SK-N-DZ (cell line): ENCODE data around the gene CHKA.
"Not testable (repeated sequence)": the region's sequence is repeated elsewhere in the genome, so short reads cannot be mapped to it uniquely, and the experiment has no call there.

Experiments used
- DNase-seq: peaks from one replicate; pipeline ENCODE4 v3.0.0-alpha.2; 2015; ENCODE audit warnings: low spot score

The CHKA gene

DNA sequence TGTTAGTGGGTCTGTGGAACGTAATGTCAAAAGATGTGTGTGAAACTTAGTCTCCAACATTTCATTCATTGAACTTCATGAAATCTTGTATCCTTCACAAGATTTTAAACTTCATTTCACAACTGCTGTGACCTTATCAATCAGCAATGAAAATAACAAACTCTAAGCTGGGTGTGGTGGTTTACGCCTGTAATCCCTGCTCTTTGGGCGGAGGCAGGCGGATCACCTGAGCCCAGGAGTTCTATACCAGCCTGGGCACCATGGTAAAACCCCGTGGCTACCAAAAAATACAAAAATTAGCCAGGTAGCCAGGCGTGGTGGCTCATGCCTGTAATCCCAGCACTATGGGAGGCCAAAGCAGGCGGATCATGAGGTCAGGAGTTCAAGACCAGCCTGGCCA is 5.1 kb downstream of the CHKA start:
- no peak for DNase-seq

DNA sequence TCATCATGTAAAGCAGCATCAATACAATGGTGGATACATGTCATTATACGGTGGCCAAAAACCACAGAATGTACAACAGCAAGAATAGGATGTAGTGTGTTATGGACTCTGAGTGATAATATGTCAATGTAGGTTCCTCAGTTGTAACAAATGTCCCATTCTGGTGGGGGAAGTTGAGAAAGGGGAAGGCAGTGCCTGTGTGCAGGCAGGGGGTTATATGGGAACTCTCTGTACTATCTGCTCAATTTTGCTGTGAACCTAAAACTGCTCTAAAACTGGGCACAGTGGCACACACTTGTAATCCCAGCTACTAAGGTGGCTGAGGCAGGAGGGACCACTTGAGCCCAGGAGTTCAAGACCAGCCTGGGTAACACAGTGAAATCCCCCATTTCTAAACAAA is 5.9 kb downstream of the CHKA start:
- DNase-seq = no peak

- no peak for DNase-seq
These were observed 7.2 kb downstream of the CHKA start for GRCh38 chr11:68113986-68114385.

GRCh38 chr11:68107689-68108088 is 13.5 kb downstream of the CHKA start:
- no peak for DNase-seq

GRCh38 chr11:68106165-68106940 is 14.8 kb downstream of the CHKA start:
- no peak for DNase-seq

- DNase-seq = no peak
These were observed 21.4 kb downstream of the CHKA start for GRCh38 chr11:68099474-68100405.

DNA sequence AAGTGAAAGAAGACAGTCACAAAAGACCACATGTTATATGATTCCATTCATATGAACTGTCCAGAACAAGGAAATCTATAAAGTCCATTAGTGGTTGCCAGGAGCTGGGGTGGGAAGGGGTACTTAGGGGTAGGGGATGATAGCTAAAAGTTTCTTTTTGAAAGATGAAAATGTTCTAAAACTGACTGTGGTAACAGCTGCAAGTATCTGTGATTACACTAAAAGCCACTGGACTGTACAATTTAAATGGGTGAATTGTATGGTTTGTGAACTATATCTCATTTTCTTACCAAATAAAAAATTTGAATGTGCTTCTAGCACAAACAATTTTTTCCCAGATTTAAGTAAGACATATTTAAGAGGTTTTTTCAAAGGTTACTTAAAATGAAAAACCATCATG is 22.1 kb downstream of the CHKA start:
- DNase-seq = no peak

- no peak for DNase-seq
These were observed 24.2 kb downstream of the CHKA start for GRCh38 chr11:68096962-68097361.

DNA sequence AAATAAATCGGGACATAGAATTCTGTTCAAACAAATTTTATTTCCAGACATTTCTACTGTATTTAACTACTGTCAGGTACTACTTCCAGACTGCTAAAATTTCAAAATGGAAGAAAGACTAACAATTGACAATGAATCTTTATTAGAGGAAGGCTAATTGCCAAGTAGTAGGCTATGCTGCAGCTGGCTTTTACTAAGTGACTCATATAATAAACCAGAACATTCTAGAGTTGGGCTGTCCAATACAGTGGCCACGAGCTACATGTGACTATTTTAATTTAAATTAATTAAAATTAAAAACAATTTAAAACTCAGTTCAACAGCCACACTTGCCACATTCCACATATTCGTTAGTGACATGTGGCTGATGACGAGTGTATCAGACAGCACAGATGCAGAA is 27.6 kb downstream of the CHKA start:
- no peak for DNase-seq

DNA sequence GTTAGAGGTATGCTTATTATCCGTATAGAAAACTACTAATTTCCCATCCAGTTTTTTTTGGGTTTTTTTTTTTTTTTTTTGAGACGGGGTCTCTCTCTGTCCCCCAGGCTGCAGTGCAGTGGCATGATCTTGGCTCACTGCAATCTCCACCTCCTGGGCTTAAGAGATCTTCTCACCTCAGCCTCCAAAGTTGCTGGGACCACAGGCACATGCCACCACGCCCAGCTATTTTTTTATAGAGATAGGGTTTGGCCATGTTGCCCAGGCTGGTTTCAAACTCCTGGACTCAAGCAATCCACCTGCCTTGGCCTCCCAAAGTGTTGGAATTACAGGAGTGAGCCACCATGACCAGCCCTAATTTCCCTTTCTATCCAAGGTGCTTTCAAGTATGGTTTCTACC is 28.2 kb downstream of the CHKA start:
- DNase-seq = not testable (repeated sequence)

GRCh38 chr11:68092411-68092810 is 28.8 kb downstream of the CHKA start:
- DNase-seq = no peak

DNA sequence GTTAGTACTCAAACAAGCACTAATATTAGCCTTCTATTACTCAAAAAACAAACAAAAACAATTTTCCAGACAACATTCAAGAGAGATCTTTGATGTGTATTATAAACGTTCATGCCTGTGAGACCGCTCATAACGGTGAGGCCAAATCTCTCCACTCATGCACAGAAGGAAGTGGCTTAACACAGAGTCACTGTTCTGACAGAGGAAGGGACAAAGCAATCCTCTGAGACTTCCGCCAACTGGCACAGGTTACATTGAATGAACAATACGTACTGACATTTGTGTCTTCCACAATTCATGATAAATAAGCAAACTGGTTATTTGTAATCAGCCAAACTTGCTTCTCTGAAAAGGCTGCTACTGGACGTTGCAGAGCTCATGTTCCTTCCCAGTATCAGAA is 30.5 kb downstream of the CHKA start:
- no peak for DNase-seq

DNA sequence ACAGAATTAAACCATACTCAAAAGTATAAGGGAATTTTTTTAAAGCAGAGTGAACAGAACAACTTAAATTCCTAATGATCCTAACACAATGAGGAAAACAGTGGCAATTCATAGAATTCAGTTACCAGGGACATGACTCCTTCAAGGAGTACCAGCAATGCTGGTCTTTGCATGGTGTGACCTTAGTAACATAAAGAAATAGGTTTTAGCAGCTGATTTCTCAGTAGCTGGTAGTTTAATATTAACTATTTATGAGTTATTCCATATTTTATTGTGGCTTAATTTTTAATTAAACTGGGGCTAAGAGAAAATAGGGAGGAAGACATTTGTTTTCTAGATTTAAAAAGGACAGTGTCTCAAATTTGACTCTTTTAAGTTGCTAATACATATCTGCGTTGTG is 30.9 kb downstream of the CHKA start:
- DNase-seq = no peak

DNA sequence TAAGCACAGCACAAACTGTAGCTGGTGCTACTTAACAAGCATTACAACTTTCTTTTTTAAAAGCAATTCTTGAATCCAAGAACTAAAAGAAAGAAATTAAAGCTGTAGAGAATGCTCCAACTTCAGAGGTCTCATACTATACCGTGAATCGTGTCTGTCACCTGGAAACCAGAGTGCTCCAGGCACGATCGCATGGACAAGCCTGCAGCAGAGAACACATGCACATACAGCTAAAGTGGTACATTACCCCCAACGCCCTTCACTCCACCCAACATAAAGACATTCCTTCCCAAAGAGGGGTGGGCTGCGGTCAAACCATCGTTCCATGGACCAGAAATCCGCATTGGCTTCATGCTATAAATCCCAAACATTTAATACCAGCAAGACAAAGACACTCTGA is 31.5 kb downstream of the CHKA start:
- DNase-seq = no peak

- no peak for DNase-seq
These were observed 37.7 kb downstream of the CHKA start for GRCh38 chr11:68083517-68083916.

DNA sequence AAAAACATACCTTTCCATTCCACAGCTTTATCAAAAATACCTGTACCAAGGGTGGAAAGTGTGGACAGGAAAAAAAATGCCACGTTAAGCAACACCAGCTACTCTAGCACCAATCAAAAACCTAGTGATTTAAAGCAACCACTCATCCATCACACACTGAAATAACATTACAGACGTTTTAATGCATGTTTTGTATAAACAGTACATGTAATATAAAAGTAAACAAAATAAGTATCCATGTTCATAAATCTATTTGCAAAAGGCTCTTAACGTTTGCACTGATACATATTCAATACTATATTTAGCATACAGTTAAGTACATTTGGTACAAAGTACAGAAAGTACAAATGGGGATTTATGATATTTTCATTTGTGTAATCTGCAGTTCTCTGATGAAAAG is 38.7 kb downstream of the CHKA start:
- DNase-seq = no peak

DNA sequence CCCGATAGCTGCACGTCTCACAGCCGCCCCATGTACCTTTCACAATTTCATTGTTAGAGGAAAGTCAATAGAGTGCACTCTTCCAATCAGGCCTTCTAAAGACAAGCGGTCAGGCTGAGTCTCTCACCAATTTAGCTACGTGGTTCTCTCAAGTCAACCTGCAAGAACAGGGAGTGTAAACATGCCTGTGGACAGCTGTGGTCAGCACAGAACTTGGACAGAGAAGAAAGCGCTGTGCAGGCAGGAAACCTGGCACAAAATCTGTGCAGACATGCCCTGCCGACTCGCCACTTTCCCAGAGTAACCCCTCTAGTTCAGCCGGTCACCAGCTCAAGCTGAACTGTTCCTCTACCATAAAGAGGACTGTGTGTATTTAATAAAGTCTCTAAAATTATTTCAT is 39.5 kb downstream of the CHKA start:
- DNase-seq = no peak

GRCh38 chr11:68080860-68081259 is 40.3 kb downstream of the CHKA start:
- DNase-seq = no peak

- no peak for DNase-seq
These were observed 43.3 kb downstream of the CHKA start for GRCh38 chr11:68077617-68078582.

DNA sequence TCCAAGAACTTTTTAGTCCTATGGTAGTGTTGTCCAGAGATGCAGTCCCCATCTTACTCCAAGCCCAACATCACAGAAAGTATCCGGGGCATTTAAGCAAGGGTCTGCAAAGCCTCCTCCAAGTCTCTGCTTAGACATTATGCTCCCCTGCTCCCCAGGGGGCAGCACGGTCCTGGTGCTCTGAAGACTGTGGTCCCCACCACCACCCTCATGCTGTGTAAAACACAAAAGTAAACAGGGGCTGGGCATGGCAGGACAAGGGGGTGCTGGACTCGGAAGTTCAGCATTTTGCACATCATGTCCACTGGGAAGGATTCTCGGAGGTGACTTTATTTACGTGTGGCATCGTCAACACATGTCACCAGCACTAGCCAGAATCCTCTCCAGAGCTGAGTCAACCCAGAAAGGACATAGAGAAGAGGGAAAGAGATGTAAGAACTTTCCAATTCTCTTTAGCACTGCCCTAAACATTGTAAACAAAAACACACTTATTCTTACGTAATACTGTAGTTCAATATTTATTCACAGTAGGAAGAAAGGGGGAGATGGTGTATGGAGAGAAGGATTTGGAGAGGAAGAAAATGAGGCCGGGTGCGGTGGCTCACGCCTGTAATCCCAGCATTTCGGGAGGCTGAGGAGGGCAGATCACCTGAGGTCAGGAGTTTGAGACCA is 44.7 kb downstream of the CHKA start:
- DNase-seq = no peak
